Stimulated activated naive CD4-positive, alpha-beta T cell (primary cell): ENCODE measurements around the gene IFNA4.
"Not testable (repeated sequence)": the region's sequence is repeated elsewhere in the genome, so short reads cannot be mapped to it uniquely, and the experiment has no call there.

Source experiments
- DNase-seq, 6 experiments: peaks; one replicate each; lab custom pipeline; 2025; lab: John Stamatoyannopoulos, UW

The IFNA4 gene

GRCh38 chr9:21187487-21187886 is at the start of gene IFNA4:
Gene IFNA4 (minus strand): TSS chr9:21187587. CDS start chr9:21187531, 56 bp downstream.
- DNase-seq, result not testable (repeated sequence)

- DNase-seq, result peak in 1 of 6 experiments; percentile 10
Observed at GRCh38 chr9:21236360-21236714, 49.0 kb upstream of the IFNA4 start.

GRCh38 chr9:21235468-21236359 is 48.3 kb upstream of the IFNA4 start:
- peak in 2 of 6 experiments; percentile 41 to 43 for DNase-seq

GRCh38 chr9:21234153-21234687 is 46.8 kb upstream of the IFNA4 start:
- DNase-seq, result no peak

GRCh38 chr9:21233258-21233657 is 45.9 kb upstream of the IFNA4 start:
- DNase-seq, result no peak

GRCh38 chr9:21228122-21228521 is 40.7 kb upstream of the IFNA4 start, which contains the start of gene IFNA17:
Gene IFNA17 (minus strand): TSS chr9:21228222. CDS start chr9:21228173, 49 bp downstream.
- DNase-seq, result no peak

- not testable (repeated sequence) for DNase-seq
Observed at GRCh38 chr9:21217211-21217610, 29.8 kb upstream of the IFNA4 start, which contains the start of gene IFNA16. Gene IFNA16 (minus strand): TSS chr9:21217311. CDS start chr9:21217305, 6 bp downstream.

- DNase-seq, result peak in 2 of 6 experiments; percentile 6 to 11
Observed at GRCh38 chr9:21213411-21214326, 26.3 kb upstream of the IFNA4 start.

- DNase-seq, result not testable (repeated sequence)
Observed at GRCh38 chr9:21212160-21212559, 24.8 kb upstream of the IFNA4 start.

- not testable (repeated sequence) for DNase-seq
Observed at GRCh38 chr9:21210782-21211181, 23.4 kb upstream of the IFNA4 start.

- no peak for DNase-seq
Observed at GRCh38 chr9:21210311-21210710, 22.9 kb upstream of the IFNA4 start.

- DNase-seq, result not testable (repeated sequence)
Observed at GRCh38 chr9:21207043-21207442, 19.7 kb upstream of the IFNA4 start, which contains the start of gene IFNA10. Gene IFNA10 (minus strand): TSS chr9:21207143. CDS start chr9:21207097, 46 bp downstream.

- no peak for DNase-seq
Observed at GRCh38 chr9:21205204-21205603, 17.8 kb upstream of the IFNA4 start.

- DNase-seq, result not testable (repeated sequence)
Observed at GRCh38 chr9:21202105-21202504, 14.7 kb upstream of the IFNA4 start, which contains the start of gene IFNA7. Gene IFNA7 (minus strand): TSS chr9:21202205. CDS start chr9:21202165, 40 bp downstream.

- peak in 5 of 6 experiments; percentile 5 to 57 (median 19) for DNase-seq
Observed at GRCh38 chr9:21194867-21195776, 7.7 kb upstream of the IFNA4 start.

GRCh38 chr9:21182810-21183736 is 4.3 kb downstream of the IFNA4 start:
- DNase-seq, result peak in 2 of 6 experiments; percentile 3 to 8

- no peak for DNase-seq
Observed at GRCh38 chr9:21174671-21175070, 12.7 kb downstream of the IFNA4 start.

GRCh38 chr9:21172156-21172555 is 15.2 kb downstream of the IFNA4 start:
- no peak for DNase-seq

- no peak for DNase-seq
Observed at GRCh38 chr9:21171351-21171750, 16.0 kb downstream of the IFNA4 start.
